ENCODE measurements around the gene PRSS8.

The PRSS8 gene

DNA sequence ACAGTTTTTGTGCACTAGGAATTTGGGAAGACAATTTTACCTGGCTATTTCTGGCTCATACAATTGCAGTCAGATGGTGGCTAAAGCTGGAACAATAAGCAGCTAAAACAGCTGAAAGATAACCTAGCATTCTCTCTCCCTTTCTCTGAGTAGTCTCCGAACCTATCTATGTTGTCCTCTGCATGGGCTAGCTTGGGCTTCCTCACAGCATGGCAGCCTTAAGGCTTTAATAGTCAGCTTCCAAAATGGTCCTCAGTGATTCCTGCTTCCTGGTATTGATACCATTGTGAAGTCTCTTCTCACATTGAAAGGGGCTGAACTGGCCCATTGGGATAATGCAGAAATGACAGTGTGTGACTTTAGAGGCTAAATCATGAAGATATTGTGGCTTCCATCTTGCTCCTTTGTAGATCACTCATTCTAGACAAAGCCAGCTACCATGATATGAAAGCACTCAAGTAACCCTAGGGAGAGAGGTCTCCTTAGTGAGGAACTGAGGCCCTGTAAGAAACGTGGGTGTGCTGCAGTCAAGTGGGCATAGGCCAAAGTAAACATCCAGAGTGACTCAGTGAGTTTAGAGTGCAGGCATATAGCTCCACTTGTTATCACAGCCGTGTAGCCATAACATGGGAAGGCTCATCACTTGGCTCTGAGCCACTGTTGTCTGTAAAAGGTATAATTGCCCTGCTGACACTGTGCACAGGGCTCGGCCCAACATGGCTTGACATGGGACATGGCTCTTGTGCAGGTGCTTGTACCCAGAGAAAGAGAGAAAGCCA lies 35.5 kb downstream of the PRSS8 start:
- DNase-seq, result no peak

DNA sequence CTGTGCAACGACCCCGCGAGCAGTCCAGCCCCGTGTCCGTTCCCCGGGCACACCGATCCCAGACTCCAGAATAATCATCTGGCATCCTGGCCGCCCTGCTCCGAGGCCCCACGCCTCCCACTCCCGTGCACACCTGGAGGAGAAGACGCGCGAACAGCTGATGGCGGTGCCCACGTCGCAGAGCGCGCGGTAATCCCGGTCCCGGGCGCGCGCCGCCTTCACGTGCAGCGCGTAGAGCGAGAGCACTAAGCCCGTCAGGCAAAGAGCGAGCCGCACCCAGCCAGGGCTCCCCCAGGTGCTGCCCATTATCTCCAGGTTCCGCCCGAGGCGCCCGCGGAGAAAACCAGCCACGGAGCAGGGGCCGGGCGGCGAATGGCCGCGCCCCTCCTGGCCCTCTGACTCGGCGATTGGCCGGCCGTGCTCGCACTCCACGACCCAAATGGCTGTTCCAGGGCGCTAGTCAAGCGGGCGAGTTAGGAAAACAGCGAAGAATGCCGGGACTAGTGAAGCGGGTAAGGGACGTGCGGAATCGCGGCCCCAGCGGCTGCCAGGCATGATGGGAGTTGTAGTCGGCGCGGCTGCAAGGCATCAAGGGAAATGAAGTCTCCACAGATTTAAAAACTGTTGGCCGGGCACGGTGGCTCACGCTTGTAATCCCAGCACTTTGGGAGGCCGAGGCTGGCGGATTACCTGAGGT lies 41.0 kb downstream of the PRSS8 start, which contains the start of gene VKORC1:
Gene VKORC1, minus strand, starts transcription at position 374 of the 697 bp plus-strand sequence. Its CDS starts 68 bp downstream, at position 306.
- DNase-seq, result peak; percentile 99

DNA sequence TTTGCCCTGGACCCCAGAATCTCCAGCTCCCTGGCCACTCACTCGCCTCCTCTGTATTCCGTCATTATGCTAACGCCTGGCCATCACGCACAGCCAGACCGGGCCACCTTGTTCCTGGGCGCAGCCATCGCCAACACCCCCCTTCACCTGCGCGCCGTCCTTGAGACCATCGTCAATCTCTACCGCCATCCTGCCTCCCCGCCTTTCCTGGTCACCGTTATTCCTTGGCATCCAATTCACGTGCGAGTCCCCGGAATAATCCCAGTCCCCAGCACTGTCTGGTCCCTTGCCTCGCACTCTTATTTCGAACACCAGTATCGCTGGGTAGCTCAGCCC lies 41.5 kb downstream of the PRSS8 start:
- DNase-seq, result no peak

DNA sequence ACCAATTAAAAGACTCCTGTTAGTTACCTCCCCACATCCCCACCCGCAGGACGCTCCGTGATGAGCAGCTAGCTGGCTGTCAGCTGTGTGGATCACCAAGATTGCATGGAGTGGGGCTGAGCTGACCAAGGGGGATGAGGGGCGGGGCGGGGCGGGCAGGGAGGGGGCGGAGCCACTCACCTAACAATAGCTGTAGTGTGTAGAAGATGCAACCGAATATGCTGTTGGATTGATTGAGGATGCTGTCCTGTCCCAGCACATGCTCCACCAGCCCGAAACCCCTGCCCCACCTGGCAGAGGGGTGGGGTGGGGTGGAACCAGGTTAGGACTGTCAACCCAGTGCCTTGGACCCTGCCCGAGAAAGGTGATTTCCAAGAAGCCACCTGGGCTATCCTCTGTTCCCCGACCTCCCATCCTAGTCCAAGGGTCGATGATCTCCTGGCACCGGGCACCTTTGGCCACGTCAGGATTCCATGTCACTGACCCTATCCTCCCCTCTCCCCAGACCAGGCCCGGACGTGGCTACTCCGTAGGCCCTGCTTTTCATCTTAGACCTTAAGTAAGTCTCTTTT lies 42.3 kb downstream of the PRSS8 start:
- DNase-seq, result no peak

DNA sequence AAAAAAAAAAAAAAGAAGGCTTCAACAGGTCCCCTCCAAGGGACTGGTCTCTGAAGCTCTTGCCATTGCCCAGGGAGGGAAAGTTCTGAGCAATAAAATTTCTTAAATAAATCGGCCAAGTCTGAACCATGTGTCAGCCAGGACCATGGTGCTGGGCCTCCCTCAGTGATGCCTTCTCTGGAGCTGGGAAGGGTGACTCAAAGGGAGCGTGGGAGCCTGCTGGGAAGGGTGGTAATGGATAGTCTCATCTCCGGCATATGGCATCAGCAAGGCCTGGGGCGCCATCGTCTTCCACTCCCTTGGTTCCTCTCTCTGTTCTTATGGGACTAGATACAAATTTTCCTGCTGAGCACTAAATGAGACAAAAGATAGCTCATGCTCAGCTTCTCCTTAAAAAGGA lies 43.2 kb downstream of the PRSS8 start:
- DNase-seq, result no peak

- DNase-seq, result no peak
These were observed 45.0 kb downstream of the PRSS8 start for GRCh38 chr16:31090540-31090939.

GRCh38 chr16:31089199-31089598 lies 46.3 kb downstream of the PRSS8 start:
- DNase-seq, result no peak

DNA sequence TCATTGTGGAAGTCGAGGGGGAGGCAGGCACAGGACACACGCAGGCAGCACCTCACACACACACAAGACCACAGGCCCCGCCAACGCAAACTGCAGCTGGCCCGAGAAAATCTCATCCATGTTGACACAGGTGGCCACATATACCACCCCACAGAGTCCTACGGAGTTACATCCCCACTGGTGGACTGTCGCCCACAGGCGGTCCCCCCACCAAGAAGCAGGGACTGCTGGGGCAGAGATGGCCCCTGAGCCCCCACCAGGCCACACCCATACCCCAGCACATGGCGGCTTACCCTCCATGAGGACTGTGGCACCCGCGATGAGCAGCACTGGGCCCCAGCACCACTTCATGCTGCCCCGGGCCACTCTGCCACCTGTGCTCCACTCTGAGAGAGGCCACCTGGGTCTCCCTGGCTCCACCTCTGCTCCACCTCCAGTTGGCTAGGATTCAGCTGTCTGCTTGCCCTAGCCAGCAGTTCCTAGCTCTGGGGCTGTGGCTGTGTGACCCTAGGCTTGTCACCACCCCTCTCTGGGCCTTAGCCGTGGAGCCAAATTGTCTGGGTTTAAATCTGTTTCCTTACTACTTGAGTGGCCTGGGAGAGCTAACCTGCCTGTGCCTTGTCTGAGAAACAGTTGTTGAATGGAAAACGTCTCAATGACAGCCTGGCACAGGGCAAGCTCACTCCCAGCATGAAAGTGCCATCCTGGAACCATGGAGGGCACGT lies 46.9 kb downstream of the PRSS8 start, which contains the start of gene PRSS53:
Gene PRSS53, minus strand, starts transcription at position 485 of the 725 bp plus-strand sequence. Its CDS starts 134 bp downstream, at position 351.
- DNase-seq, result no peak

DNA sequence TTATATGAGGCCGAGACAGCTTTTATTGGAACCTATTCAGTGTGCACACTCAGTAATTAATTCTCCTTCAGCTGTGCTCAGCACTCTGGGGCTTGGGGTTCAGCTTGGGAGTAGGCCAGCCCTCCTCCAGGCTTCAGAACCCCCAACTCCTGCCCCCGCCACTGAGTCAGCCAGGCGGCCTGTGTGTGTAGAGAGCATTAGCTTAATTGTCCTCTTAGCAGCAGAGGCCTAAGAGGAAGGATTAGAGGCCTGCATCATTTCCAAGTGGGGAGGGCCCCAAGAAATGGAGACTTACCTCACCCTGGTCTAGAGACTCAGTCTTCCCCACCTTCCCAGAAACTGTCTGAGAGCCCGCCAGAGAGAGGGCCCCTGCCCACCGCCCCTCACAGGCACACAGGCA lies 47.6 kb downstream of the PRSS8 start:
- no peak for DNase-seq

- DNase-seq, result no peak
These were observed 48.0 kb downstream of the PRSS8 start for GRCh38 chr16:31087481-31087880.

DNA sequence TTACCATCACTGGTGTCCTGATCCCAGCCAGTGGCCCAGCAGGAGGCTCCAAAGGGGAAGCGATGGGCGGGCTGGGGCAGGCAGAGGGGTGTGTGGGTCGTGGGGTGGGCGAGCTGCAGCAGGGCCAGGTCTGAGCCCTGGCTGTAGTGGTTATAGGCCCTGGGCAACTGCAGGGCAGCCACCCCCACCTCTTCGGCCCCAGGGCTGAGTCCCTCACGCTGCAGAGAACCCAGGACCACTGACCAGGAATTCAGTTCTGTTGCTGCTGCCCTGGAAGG lies 49.0 kb downstream of the PRSS8 start:
- no peak for DNase-seq

- DNase-seq, result no peak
These were observed 49.5 kb downstream of the PRSS8 start for GRCh38 chr16:31085873-31086628.

GRCh38 chr16:31085411-31085810 lies 50.1 kb downstream of the PRSS8 start:
- no peak for DNase-seq

- DNase-seq, result no peak
These were observed 50.8 kb downstream of the PRSS8 start for GRCh38 chr16:31084584-31085302.

- DNase-seq, result no peak
These were observed 51.5 kb downstream of the PRSS8 start for GRCh38 chr16:31083981-31084380.

DNA sequence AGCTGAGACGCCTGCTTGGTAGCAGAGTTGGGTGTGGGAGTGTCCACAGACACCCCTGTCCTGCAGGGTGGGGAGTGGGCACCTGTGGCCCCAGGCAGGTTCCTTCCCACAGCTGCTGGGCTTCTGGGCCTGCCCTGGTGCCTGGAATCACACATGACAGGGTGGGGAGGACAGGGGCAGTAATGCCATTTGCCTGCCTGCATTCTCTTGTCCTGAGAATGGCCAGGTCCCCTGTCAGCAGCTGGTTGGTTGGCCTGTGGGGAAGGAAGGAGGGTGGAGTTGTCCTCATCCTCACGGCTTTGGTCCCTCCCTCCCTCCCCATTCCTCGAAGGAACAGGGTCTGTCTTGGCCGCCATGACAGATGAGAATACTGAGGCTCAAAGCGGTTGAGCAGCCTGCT lies 52.0 kb downstream of the PRSS8 start:
- no peak for DNase-seq

GRCh38 chr16:31083081-31083480 lies 52.4 kb downstream of the PRSS8 start:
- no peak for DNase-seq

- no peak for DNase-seq
These were observed 53.0 kb downstream of the PRSS8 start for GRCh38 chr16:31082368-31083045.

Measured in suppressor macrophage treated with lipopolysaccharide for 4 hours (primary cell).